HL-60 (cell line): Measurements from ENCODE around the gene PTGR3.

Source experiments
- DNase-seq, 2 experiments: peaks; one replicate each; pipeline ENCODE4 v3.0.0-alpha.2; 2010 to 2020; ENCODE audit warnings: low read depth in 1 of 2, low spot score in 1 of 2
- H3K27ac ChIP-seq: fragments of 250-450 bp; sonication (Bioruptor Pico); replicated peaks from 2 replicates; pipeline ENCODE4 v1.5.1; 2020; ENCODE audit warnings: mild to moderate bottlenecking, moderate library complexity
- H3K27me3 ChIP-seq: fragments of 250-450 bp; sonication (Bioruptor Pico); 2 replicates; pipeline ENCODE4 v1.5.1; 2021; ENCODE audit warnings: mild to moderate bottlenecking, moderate library complexity; ENCODE audit not compliant: insufficient read depth, poor library complexity, severe bottlenecking
- H3K4me3 ChIP-seq: replicated peaks from 2 replicates; pipeline ENCODE4 v1.5.1; 2011; ENCODE audit warnings: mild to moderate bottlenecking, control low read depth, low read length; ENCODE audit not compliant: insufficient read depth
- GABPA ChIP-seq: IDR thresholded peaks from 2 replicates; pipeline ENCODE4 v1.6.1; 2012; ENCODE audit warnings: low read depth
- POLR2AphosphoS5 ChIP-seq: IDR thresholded peaks from 2 replicates; pipeline ENCODE4 v1.6.1; 2012; ENCODE audit warnings: low read depth
- SPI1 ChIP-seq: IDR thresholded peaks from 2 replicates; pipeline ENCODE4 v1.6.1; 2012; ENCODE audit warnings: low read depth, mild to moderate bottlenecking, borderline replicate concordance
- TF ChIP-seq, protein P1 (sequence below): IDR thresholded peaks from 2 replicates; pipeline ENCODE4 v1.6.1; 2012; ENCODE audit warnings: low read depth; ENCODE audit not compliant: insufficient replicate concordance
- TF ChIP-seq, protein P2 (sequence below): IDR thresholded peaks from one replicate; pipeline ENCODE4 v1.5.1; 2011; ENCODE audit warnings: low read length, control low read depth, inconsistent platforms; ENCODE audit not compliant: insufficient read depth

The PTGR3 gene

DNA sequence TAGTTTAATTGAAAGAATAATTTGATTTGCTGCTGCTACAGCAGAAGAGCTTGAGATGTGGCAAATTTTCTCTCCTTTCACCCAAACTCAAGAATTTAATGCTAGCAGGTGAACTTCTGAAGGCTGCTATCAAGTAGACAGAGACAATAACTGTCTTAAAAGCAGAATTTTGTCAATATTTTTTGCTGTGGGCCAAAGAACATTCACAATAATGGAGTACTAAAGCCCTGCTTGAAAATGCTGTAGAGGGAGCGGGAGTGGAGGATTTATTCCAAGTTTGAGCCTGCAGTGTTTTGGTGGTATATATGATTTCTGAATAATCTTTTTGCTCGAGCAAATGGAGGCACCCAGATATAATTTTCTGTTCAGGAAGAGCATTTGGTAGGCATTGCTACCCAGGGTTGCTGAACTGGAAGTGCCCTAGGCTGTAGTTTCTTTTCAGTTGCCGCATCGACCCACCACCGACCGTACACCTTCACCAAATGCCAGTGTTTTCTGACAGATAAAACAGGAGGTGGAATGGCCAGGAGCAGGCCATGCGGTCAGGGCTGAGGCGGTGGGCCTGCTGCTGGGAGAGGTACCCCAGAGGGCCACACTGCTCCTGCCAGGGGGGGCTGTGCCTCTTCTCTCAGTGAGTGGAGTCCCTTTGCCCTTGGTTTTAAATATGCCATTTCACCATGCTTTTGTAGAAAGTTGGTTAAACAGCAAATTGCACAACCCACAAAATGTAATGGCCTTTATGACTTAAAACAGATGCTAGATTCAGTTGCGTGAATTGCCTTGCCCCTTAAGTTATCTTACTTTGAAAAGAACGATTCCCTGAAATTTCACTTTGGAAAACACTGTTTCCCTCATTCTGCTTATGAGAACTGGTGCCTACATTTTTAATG is 38.0 kb upstream of the PTGR3 start:
- TF ChIP-seq POLR2AphosphoS5 (0 out of 2 replicates have a peak, but pooled peaks have one; percentile 23), SPI1 (no peak)
- TF ChIP-seq, protein P1, sequence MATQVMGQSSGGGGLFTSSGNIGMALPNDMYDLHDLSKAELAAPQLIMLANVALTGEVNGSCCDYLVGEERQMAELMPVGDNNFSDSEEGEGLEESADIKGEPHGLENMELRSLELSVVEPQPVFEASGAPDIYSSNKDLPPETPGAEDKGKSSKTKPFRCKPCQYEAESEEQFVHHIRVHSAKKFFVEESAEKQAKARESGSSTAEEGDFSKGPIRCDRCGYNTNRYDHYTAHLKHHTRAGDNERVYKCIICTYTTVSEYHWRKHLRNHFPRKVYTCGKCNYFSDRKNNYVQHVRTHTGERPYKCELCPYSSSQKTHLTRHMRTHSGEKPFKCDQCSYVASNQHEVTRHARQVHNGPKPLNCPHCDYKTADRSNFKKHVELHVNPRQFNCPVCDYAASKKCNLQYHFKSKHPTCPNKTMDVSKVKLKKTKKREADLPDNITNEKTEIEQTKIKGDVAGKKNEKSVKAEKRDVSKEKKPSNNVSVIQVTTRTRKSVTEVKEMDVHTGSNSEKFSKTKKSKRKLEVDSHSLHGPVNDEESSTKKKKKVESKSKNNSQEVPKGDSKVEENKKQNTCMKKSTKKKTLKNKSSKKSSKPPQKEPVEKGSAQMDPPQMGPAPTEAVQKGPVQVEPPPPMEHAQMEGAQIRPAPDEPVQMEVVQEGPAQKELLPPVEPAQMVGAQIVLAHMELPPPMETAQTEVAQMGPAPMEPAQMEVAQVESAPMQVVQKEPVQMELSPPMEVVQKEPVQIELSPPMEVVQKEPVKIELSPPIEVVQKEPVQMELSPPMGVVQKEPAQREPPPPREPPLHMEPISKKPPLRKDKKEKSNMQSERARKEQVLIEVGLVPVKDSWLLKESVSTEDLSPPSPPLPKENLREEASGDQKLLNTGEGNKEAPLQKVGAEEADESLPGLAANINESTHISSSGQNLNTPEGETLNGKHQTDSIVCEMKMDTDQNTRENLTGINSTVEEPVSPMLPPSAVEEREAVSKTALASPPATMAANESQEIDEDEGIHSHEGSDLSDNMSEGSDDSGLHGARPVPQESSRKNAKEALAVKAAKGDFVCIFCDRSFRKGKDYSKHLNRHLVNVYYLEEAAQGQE, result no peak
- Histone ChIP-seq H3K27ac (peak overlapping the region; percentile 85), H3K4me3 (peak overlapping the region; percentile 32), H3K27me3 (no peaks in the 10 kb centered on the region)
- peak; percentile 60 for DNase-seq

DNA sequence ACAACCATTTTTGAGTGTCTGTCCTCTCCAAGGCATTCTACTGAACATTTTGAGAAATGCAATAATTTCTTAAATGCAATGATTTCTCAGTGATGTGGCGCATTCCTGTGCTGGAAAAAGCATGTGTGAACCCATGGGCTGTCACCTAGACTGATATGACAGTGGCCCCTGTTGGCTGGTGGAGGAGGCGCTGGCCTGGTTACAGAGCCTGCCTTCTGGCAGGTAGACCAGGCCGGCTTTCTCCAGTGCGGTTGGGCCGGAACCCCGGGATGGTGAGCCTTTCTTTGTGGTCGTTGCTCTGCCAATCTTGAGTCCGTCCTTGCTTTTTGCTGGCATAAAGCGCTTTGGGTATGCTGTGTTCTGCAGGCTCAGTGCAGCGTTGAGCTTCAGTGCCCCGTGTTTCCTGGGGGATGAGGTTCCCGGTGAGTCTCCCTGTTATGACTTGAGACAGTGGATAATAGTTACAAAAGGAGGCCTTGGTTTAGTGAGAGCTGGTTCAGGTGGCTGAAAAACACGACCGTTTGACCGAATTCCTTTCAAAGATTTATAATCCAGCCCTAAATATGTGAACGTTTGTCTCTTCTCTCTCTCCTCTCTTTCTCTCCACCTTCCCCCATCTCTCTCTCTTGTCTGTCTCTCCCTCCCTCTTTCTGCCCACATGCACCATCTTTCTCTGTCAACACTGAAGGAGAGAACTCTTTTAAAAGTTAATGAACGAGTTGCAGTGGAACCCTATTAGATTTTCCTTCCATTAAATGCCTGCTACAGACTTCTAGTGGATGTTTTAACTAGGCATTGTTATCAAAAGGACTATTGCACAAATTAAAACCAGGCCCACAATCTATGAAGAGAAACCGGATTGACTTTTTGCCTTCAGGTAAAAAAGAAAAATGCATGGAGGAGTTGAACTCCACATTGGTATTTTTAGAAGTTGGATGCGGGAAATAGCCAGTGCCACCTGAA is 35.7 kb upstream of the PTGR3 start:
- Histone ChIP-seq H3K4me3 (no peak overlapping the region), H3K27me3 (no peaks in the 10 kb centered on the region), H3K27ac (no peak overlapping the region)
- peak in 1 of 2 experiments; percentile 29 for DNase-seq
- TF ChIP-seq SPI1 (no peak), POLR2AphosphoS5 (no peak), GABPA (no peak)
- TF ChIP-seq, protein P1, result no peak
- TF ChIP-seq, protein P2, sequence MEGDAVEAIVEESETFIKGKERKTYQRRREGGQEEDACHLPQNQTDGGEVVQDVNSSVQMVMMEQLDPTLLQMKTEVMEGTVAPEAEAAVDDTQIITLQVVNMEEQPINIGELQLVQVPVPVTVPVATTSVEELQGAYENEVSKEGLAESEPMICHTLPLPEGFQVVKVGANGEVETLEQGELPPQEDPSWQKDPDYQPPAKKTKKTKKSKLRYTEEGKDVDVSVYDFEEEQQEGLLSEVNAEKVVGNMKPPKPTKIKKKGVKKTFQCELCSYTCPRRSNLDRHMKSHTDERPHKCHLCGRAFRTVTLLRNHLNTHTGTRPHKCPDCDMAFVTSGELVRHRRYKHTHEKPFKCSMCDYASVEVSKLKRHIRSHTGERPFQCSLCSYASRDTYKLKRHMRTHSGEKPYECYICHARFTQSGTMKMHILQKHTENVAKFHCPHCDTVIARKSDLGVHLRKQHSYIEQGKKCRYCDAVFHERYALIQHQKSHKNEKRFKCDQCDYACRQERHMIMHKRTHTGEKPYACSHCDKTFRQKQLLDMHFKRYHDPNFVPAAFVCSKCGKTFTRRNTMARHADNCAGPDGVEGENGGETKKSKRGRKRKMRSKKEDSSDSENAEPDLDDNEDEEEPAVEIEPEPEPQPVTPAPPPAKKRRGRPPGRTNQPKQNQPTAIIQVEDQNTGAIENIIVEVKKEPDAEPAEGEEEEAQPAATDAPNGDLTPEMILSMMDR, result peak; percentile 9

DNA sequence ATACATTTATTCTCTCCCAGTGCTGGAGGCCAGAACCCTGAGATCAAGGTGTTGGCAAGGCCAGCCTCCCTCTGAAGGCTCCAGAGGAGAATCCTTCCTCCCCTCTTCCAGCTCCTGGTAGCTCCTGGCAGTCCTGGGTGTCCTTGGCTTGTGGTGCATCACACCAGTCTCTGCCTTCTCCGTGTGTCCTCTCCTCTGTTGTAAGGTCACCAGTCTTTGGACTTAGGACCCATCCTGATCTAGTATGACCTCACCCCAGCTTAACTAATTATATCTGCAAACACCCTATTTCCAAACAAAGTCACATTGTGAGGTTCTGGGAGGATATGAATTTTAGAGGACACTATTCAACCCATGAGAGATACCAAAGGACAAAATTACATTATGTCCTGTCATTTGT is 32.8 kb upstream of the PTGR3 start:
- Histone ChIP-seq H3K4me3 (no peak overlapping the region), H3K27me3 (no peaks in the 10 kb centered on the region), H3K27ac (no peak overlapping the region)
- TF ChIP-seq, protein P1, result no peak
- no peak for TF ChIP-seq GABPA
- TF ChIP-seq, protein P2, result no peak
- no peak for DNase-seq
